Fibroblast of the aortic adventitia (primary cell): ENCODE results near the gene GPBAR1. TPM values are rescaled to one million over a fixed set of nuclear protein-coding genes. Genes with fewer than 3 reads are reported as not detected.

ENCODE experiments used
- DNase-seq: peaks from one replicate; pipeline ENCODE4 v3.0.0-alpha.2; 2010; ENCODE audit warnings: low read depth
- H3K4me3 ChIP-seq: 2 replicates; pipeline ENCODE4 v1.5.1; 2011; ENCODE audit warnings: low read depth, mild to moderate bottlenecking, control low read depth, low read length, moderate library complexity
- total RNA-seq: library from RNA; depleted of rRNA; stranded (reverse); fragments of >200 nt; gene quantifications from 2 replicates; pipeline ENCODE4 v1.2.3, GENCODE V29; 2012; ENCODE audit warnings: low replicate concordance
- TF ChIP-seq, protein P1 (sequence below): IDR thresholded peaks from 2 replicates; pipeline ENCODE4 v1.5.1; 2011; ENCODE audit warnings: mild to moderate bottlenecking, low read length, control low read depth, inconsistent platforms; ENCODE audit not compliant: insufficient read depth

GPBAR1 gene
- total RNA-seq, 1 donor = 0.27 TPM

DNA sequence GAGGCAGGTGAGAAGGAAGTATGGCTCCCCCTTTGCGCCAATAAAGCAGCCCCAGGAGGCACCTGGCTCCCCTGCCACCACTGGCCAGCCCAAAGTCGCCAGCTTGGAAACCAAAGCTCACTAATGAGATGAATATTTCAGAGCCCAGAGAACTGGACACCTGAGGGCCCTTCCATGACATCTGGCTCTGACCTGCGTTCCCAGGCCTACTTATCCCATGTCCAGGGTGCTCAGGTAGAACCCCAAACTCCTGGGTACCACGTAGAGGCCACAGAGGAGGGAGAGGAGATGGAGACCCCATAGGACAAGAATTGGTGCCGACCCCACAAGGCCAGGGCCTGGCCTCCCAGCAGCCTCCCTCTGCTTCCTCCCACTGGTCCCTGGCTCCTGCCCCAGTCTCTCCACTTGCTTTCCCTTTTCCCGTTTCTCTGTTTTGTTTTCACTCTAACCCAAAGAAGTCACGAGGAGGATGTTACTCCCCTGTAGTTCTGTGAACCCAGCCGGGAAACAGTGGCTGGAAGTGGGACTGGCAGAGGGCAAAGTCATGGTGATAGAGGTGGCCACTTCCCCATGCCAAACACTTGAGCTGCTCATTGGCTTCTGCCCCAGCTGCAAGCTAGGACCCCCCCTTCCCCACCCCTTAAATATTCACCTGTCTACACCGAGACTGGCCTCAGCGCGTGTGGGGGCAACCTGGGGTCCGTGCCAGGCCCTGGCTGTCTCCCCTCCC, 30.7 kb downstream of the GPBAR1 start:
- peak; percentile 39 for DNase-seq
- peak overlapping the region; percentile 93 for H3K4me3 ChIP-seq
- TF ChIP-seq, protein P1, sequence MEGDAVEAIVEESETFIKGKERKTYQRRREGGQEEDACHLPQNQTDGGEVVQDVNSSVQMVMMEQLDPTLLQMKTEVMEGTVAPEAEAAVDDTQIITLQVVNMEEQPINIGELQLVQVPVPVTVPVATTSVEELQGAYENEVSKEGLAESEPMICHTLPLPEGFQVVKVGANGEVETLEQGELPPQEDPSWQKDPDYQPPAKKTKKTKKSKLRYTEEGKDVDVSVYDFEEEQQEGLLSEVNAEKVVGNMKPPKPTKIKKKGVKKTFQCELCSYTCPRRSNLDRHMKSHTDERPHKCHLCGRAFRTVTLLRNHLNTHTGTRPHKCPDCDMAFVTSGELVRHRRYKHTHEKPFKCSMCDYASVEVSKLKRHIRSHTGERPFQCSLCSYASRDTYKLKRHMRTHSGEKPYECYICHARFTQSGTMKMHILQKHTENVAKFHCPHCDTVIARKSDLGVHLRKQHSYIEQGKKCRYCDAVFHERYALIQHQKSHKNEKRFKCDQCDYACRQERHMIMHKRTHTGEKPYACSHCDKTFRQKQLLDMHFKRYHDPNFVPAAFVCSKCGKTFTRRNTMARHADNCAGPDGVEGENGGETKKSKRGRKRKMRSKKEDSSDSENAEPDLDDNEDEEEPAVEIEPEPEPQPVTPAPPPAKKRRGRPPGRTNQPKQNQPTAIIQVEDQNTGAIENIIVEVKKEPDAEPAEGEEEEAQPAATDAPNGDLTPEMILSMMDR = no peak

DNA sequence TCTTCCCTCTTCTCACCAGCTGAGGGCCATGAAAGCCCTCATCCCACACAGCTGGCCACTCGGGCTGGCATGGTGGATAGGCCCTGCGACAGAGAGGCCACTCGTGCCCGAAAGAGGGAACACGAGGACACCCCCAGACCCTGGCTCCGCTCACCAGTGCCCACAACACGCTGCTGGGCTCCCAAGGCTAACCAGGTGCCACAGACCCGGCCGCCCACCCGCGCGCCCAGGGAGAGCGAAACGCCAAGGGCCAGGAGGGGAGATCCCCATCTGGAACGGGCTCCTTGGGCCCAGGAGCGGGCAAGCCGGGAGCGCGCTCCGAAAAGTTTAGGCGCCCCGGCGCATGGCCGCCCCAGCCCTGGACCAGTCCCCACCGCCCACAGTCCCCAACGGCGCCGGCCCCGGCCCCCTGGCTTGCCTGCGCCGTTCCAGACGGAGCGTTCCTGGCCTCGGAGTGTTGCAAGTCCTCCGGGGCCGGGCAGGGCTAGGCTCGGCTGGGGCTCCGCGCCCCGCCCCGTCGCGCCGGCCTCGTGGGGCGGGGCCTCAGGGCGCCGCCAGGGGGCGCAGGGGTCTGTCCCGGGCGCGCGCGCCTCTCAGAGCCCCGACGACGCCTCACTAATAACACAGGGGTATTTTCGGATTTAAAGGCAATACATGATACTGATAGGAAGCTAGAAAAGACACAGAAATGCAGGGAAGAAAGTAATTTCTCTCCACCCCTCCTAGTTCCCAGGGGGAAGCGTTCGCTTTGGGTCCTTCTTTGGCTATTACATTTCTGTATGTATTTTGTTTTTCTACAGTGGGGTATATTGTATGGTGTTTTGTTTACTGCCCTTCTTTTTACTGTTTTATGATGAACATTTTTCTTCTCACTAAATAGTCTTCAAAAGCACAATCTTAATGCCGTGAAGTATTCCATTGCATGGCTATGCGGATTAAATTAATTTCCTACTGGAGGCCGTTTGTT, 31.5 kb downstream of the GPBAR1 start, which contains the start of gene TMBIM1:
TMBIM1 (minus strand) TSS at position 456 of the 967 bp plus-strand sequence. CDS start 10,362 bp downstream, outside the sequence.
- DNase-seq = peak; percentile 66
- peak within 1 kb of the TSS; percentile 93 for H3K4me3 ChIP-seq
- TF ChIP-seq, protein P1 = peak; percentile 53

DNA sequence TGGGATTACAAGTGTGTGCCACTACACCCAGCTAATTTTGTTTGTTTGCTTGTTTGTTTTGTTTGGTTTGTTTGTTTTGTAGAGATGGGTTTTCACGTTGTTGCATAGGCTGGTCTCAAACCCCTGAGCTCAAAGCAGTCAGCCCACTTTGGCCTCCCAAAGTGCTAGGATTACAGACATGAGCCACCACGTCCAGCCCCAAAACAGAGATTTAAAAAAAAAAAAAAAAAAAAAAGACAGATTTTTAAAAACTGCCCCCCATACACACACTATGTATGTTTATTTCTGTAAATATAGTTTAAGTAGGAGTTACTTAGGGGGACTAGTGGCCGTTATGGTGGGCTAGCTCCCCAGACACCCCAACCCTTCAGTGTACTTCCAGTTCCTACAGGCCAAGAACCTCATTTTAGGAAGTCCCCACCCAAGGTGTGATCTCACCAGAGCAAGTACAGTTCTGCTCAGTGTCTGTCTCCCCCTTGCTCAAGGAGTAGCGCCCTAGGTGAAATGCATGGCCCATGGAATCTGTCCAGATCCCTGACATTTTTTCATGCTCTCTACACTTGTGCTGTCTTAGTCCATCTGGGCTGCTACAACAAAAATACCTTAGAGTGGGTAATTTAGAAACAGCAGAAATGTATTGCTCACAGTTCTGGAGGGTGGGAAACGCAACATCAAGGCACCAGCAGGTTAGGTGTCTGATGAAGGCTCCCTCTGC, 33.1 kb downstream of the GPBAR1 start:
- DNase-seq = no peak
- TF ChIP-seq, protein P1 = no peak
- no peak overlapping the region for H3K4me3 ChIP-seq

DNA sequence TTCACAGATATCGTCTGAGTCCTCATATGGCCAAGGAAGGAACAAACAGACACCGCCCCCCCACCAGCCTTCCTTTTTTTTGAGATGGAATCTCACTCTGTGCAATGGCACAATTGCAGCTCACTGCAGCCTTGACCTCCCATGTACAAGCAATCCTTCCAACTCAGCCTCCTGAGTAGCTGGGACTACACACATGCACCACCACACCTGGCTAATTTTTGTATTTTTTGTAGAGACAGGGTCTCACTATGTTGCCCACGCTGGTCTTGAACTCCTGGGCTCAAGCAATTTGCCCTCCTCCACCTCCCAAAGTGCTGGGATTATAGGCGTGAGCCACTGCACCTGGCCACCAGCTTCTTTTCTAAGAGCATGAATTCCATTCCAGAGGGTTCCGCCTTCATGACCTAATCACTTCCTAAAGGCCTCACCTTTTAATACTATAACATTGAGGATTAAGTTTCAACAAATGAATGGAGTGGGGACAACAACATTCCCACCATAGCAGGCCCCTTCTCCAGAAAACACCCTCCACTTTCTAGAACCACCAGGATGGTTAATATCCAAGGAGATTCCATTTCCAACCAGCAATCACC, 33.7 kb downstream of the GPBAR1 start:
- TF ChIP-seq, protein P1 = no peak
- no peak overlapping the region for H3K4me3 ChIP-seq
- DNase-seq = no peak

GRCh38 chr2:218295029-218295428, 34.2 kb downstream of the GPBAR1 start:
- TF ChIP-seq, protein P1 = no peak
- DNase-seq = peak; percentile 49
- H3K4me3 ChIP-seq = no peak overlapping the region

- no peak for DNase-seq
- TF ChIP-seq, protein P1 = no peak
- H3K4me3 ChIP-seq = no peak overlapping the region
Measured at GRCh38 chr2:218296200-218296599, 35.4 kb downstream of the GPBAR1 start.
